HEK293 (cell line): ENCODE data around the gene KRTAP5-2.

Experiments used
- BCL11A ChIP-seq: fragments of 450-650 bp; formaldehyde crosslinking; IDR thresholded peaks from 2 replicates; pipeline ENCODE4 v1.5.1; 2016; ENCODE audit warnings: low read depth, missing biosample characterization, missing genetic modification characterization
- CTCF ChIP-seq: fragments of 450-650 bp; formaldehyde crosslinking; IDR thresholded peaks from 2 replicates; pipeline ENCODE4 v1.5.1; 2016; ENCODE audit warnings: missing biosample characterization, missing genetic modification characterization
- SETDB1 ChIP-seq: IDR thresholded peaks from one replicate; pipeline ENCODE4 v1.6.1; 2017; ENCODE audit warnings: mild to moderate bottlenecking, low read length, moderate library complexity, mixed read lengths; ENCODE audit not compliant: insufficient read length
- SP2 ChIP-seq: fragments of 450-650 bp; formaldehyde crosslinking; IDR thresholded peaks from 2 replicates; pipeline ENCODE4 v1.5.1; 2016; ENCODE audit warnings: missing biosample characterization, missing genetic modification characterization
- ZBTB11 ChIP-seq: fragments of 450-650 bp; formaldehyde crosslinking; conservative IDR thresholded peaks from 2 replicates; pipeline ENCODE4 v1.5.1; 2016; ENCODE audit warnings: low read depth, missing biosample characterization, missing genetic modification characterization
- ZBTB48 ChIP-seq: fragments of 450-650 bp; formaldehyde crosslinking; IDR thresholded peaks from 2 replicates; pipeline ENCODE4 v1.5.1; 2016; ENCODE audit warnings: missing biosample characterization, missing genetic modification characterization
- ZFP69B ChIP-seq: fragments of 450-650 bp; formaldehyde crosslinking; IDR thresholded peaks from 2 replicates; pipeline ENCODE4 v1.5.1; 2016; ENCODE audit warnings: missing biosample characterization, missing genetic modification characterization
- ZNF274 ChIP-seq, 2 experiments: fragments of 200-500 bp in 1 of 2; fragments of 450-650 bp in 1 of 2; sonication (Bioruptor generic) in 1 of 2; formaldehyde crosslinking in 1 of 2; IDR thresholded peaks; 2 replicates each; pipeline versions ENCODE4 v1.5.1 to v1.6.1; 2014 to 2016; ENCODE audit warnings: borderline replicate concordance in 1 of 2, inconsistent platforms in 1 of 2, low read length in 1 of 2, missing biosample characterization in 1 of 2, missing genetic modification characterization in 1 of 2
- ZNF362 ChIP-seq: fragments of 450-650 bp; formaldehyde crosslinking; IDR thresholded peaks from 2 replicates; pipeline ENCODE4 v1.5.1; 2016; ENCODE audit warnings: missing biosample characterization, missing genetic modification characterization
- ZNF37A ChIP-seq: fragments of 450-650 bp; IDR thresholded peaks from 2 replicates; pipeline ENCODE4 v1.5.1; 2018; ENCODE audit warnings: missing biosample characterization, missing genetic modification characterization
- ZNF692 ChIP-seq: fragments of 450-650 bp; formaldehyde crosslinking; IDR thresholded peaks from 2 replicates; pipeline ENCODE4 v1.5.1; 2016; ENCODE audit warnings: missing biosample characterization, missing genetic modification characterization
- ZSCAN4 ChIP-seq: fragments of 450-650 bp; formaldehyde crosslinking; IDR thresholded peaks from 2 replicates; pipeline ENCODE4 v1.5.1; 2017; ENCODE audit warnings: missing biosample characterization, missing genetic modification characterization

GRCh38 chr11:1560002-1560648 is 38.0 kb downstream of the KRTAP5-2 start:
- no peak for TF ChIP-seq CTCF (tag by site-specific recombination)
- TF ChIP-seq ZBTB48 (tag by site-specific recombination) = no peak
- no peak for TF ChIP-seq ZNF37A
- TF ChIP-seq ZBTB11 (tag by site-specific recombination) = no peak
- no peak for TF ChIP-seq SETDB1
- TF ChIP-seq ZNF692 (tag by site-specific recombination) = no peak
- no peak for TF ChIP-seq ZNF274 (IDR thresholded peaks at IDR 0.05; ENCODE audit: low read length)
- TF ChIP-seq ZNF274 (tag by site-specific recombination; IDR thresholded peaks at IDR 0.05; ENCODE audit: borderline replicate concordance) = no peak
- TF ChIP-seq BCL11A (tag by site-specific recombination) = no peak
- TF ChIP-seq ZFP69B (tag by site-specific recombination) = no peak
- TF ChIP-seq ZSCAN4 = no peak
- no peak for TF ChIP-seq ZNF362 (tag by site-specific recombination)
- TF ChIP-seq SP2 (tag by site-specific recombination) = no peak
